KMS-11 (cell line): ENCODE data around the gene FTL.
"Not testable (repeated sequence)": the region's sequence is repeated elsewhere in the genome, so short reads cannot be mapped to it uniquely, and the experiment has no call there.

Experiments
- H2AFZ ChIP-seq: fragments of 200-600 bp; sonication (generic); 2 replicates; pipeline ENCODE4 v1.6.1; 2016; ENCODE audit warnings: antibody characterized with exemption, mixed run types, low read depth
- H3K27ac ChIP-seq: fragments of 200-600 bp; sonication (generic); 2 replicates; pipeline ENCODE4 v1.6.1; 2016; ENCODE audit warnings: mild to moderate bottlenecking, mixed run types
- H3K27me3 ChIP-seq: fragments of 200-600 bp; sonication (generic); 2 replicates; pipeline ENCODE4 v1.6.1; 2017; ENCODE audit warnings: mild to moderate bottlenecking, low read depth, mixed run types, moderate library complexity; ENCODE audit not compliant: insufficient read depth
- H3K36me3 ChIP-seq: fragments of 200-600 bp; sonication (generic); 2 replicates; pipeline ENCODE4 v1.6.1; 2017; ENCODE audit warnings: mild to moderate bottlenecking, mixed run types; ENCODE audit not compliant: insufficient read depth
- H3K4me1 ChIP-seq: fragments of 200-600 bp; sonication (generic); 2 replicates; pipeline ENCODE4 v1.6.1; 2016; ENCODE audit warnings: mild to moderate bottlenecking, low read depth, mixed run types; ENCODE audit not compliant: poor library complexity, severe bottlenecking
- H3K4me2 ChIP-seq: fragments of 200-600 bp; sonication (generic); 2 replicates; pipeline ENCODE4 v1.7.0; 2016; ENCODE audit warnings: mild to moderate bottlenecking, mixed run types
- H3K4me3 ChIP-seq: fragments of 200-600 bp; sonication (generic); IDR thresholded peaks from 2 replicates; pipeline ENCODE4 v1.6.1; 2017; ENCODE audit warnings: low read depth, low read length, mixed read lengths; ENCODE audit not compliant: insufficient read depth
- H3K79me2 ChIP-seq: fragments of 200-600 bp; sonication (generic); 2 replicates; pipeline ENCODE4 v1.6.1; 2016; ENCODE audit warnings: low read depth, mixed run types; ENCODE audit not compliant: insufficient read depth
- H3K9ac ChIP-seq: fragments of 200-600 bp; sonication (generic); 2 replicates; pipeline ENCODE4 v1.6.1; 2016; ENCODE audit warnings: mild to moderate bottlenecking, mixed run types
- H4K20me1 ChIP-seq: fragments of 200-600 bp; sonication (generic); 2 replicates; pipeline ENCODE4 v1.6.1; 2016; ENCODE audit warnings: mild to moderate bottlenecking, mixed run types; ENCODE audit not compliant: insufficient read depth
- CTCF ChIP-seq: fragments of 200-600 bp; sonication (generic); conservative IDR thresholded peaks from 2 replicates; pipeline ENCODE4 v1.6.1; 2017; ENCODE audit warnings: low read depth, mild to moderate bottlenecking, antibody characterized with exemption, low read length, moderate library complexity, mixed read lengths

The FTL gene

GRCh38 chr19:48965040-48965805 lies at the start of gene FTL:
TSS of gene FTL (plus strand) at chr19:48965309. CDS start at chr19:48965508, 199 bp downstream.
- H2AFZ ChIP-seq = peak within 1 kb of the TSS; percentile 43

GRCh38 chr19:48915757-48916156 lies 49.4 kb upstream of the FTL start:
- no peak for TF ChIP-seq CTCF
- Histone ChIP-seq H3K36me3 (no peaks in the 10 kb centered on the region), H3K27me3 (no peaks in the 10 kb centered on the region), H3K4me2 (no peak overlapping the region), H3K79me2 (no peaks in the 10 kb centered on the region), H4K20me1 (no peaks in the 10 kb centered on the region), H3K9ac (no peak overlapping the region), H3K4me3 (no peak overlapping the region), H3K4me1 (no peaks in the 10 kb centered on the region), H3K27ac (no peak overlapping the region), H2AFZ (no peak overlapping the region)

More at GRCh38 chr19:48965040-48965805, at the start of gene FTL:
- peak within 1 kb of the TSS; percentile 67 for H3K9ac ChIP-seq
- H4K20me1 ChIP-seq = no peaks in the 10 kb centered on the region
- H3K36me3 ChIP-seq = no peaks in the 10 kb centered on the region
- peaks cover 39% of the 10 kb centered on the region for H3K4me1 ChIP-seq
- peaks cover 11% of the 10 kb centered on the region for H3K79me2 ChIP-seq
- H3K27ac ChIP-seq = peak within 1 kb of the TSS; percentile 73
- no peak for TF ChIP-seq CTCF
- peak within 1 kb of the TSS; percentile 99 for H3K4me2 ChIP-seq
- H3K27me3 ChIP-seq = no peaks in the 10 kb centered on the region
- H3K4me3 ChIP-seq = no peak within 1 kb of the TSS

DNA sequence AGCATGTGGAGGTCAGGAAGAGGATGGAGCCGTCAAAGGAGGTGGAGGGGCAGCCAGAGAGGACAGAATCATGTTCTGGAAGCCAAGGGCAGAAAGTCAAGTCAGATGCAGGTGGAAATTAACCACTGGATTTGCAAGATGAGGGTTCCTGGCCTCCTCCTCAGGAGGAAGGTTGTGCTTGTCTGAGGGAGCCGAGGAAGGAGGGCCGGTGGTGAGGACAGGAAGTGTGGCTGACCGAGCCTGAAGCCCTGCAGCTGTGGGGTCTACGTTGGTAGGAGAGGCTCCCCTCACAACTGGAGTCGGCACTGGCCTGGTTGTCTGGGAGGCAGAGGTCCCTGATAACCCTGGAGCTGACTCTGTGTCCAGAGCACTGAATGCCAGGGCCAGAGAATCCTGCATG lies 47.0 kb upstream of the FTL start:
- no peak overlapping the region for H3K9ac ChIP-seq
- no peaks in the 10 kb centered on the region for H3K79me2 ChIP-seq
- H2AFZ ChIP-seq = no peak overlapping the region
- H3K4me2 ChIP-seq = no peak overlapping the region
- H3K27me3 ChIP-seq = no peaks in the 10 kb centered on the region
- H3K27ac ChIP-seq = no peak overlapping the region
- H3K36me3 ChIP-seq = no peaks in the 10 kb centered on the region
- no peak for TF ChIP-seq CTCF
- no peak overlapping the region for H3K4me3 ChIP-seq
- H3K4me1 ChIP-seq = no peaks in the 10 kb centered on the region
- no peaks in the 10 kb centered on the region for H4K20me1 ChIP-seq

- no peak overlapping the region for H3K9ac ChIP-seq
- H3K27me3 ChIP-seq = no peaks in the 10 kb centered on the region
- H3K27ac ChIP-seq = no peak overlapping the region
- no peak overlapping the region for H2AFZ ChIP-seq
- no peaks in the 10 kb centered on the region for H3K4me1 ChIP-seq
- no peak overlapping the region for H3K4me3 ChIP-seq
- H3K4me2 ChIP-seq = no peak overlapping the region
- H3K36me3 ChIP-seq = no peaks in the 10 kb centered on the region
- TF ChIP-seq CTCF = no peak
- H4K20me1 ChIP-seq = no peaks in the 10 kb centered on the region
- H3K79me2 ChIP-seq = no peaks in the 10 kb centered on the region
Measured at GRCh38 chr19:48918801-48919247, 46.3 kb upstream of the FTL start.

GRCh38 chr19:48919271-48919670 lies 45.8 kb upstream of the FTL start:
- not testable (repeated sequence) for H3K4me1 ChIP-seq, H3K27me3 ChIP-seq, H3K27ac ChIP-seq, H3K4me3 ChIP-seq, H3K36me3 ChIP-seq, H2AFZ ChIP-seq, H3K4me2 ChIP-seq, H3K9ac ChIP-seq, H3K79me2 ChIP-seq, H4K20me1 ChIP-seq
